Measurements from ENCODE around the gene MARK2.

MARK2 gene

DNA sequence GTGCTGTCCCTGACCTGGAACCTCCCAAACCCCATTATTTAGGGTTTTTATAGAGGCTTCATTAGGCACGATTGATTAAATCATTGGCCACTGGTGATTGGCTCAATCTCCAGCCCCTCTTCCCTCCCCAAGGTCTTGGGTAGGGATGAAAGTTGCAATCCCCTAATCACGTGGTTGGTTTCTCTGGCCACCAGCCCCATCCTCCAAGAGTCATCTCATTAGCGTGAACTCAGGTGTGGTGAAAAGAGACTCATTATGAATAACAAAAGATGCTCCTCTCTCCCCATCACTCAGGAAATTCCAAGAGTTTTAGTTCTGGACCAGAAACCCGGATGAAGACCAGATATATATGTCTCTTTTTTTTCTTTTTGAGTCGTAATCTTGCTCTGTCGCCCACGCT, 7.6 kb upstream of the MARK2 start:
- TF ChIP-seq, protein P1, sequence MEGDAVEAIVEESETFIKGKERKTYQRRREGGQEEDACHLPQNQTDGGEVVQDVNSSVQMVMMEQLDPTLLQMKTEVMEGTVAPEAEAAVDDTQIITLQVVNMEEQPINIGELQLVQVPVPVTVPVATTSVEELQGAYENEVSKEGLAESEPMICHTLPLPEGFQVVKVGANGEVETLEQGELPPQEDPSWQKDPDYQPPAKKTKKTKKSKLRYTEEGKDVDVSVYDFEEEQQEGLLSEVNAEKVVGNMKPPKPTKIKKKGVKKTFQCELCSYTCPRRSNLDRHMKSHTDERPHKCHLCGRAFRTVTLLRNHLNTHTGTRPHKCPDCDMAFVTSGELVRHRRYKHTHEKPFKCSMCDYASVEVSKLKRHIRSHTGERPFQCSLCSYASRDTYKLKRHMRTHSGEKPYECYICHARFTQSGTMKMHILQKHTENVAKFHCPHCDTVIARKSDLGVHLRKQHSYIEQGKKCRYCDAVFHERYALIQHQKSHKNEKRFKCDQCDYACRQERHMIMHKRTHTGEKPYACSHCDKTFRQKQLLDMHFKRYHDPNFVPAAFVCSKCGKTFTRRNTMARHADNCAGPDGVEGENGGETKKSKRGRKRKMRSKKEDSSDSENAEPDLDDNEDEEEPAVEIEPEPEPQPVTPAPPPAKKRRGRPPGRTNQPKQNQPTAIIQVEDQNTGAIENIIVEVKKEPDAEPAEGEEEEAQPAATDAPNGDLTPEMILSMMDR (IDR thresholded peaks at IDR 0.05; ENCODE audit: low read depth, low read length): no peak
- H3K4me3 ChIP-seq (ENCODE audit: low read depth, low read length): no peak overlapping the region

DNA sequence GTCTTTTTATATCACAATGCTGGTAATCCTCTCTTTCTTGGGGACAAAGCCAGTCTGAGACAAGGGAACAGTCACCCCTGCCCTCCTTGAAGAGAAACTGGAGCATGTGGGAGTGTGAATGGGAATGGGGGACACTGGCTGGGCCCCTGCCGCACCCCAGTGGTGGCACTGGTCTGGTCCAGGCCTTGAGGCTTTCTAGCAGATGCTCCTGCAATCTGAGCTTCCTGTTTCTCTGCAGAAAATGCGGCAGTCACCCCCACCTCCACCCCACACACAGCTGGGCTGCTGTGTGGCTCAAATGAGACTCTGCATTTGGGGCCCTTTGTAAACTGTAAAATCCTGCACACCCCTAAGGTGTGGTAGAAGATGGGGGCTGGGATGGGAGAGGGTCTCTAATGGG, 6.6 kb upstream of the MARK2 start:
- H3K4me3 ChIP-seq (ENCODE audit: low read depth, low read length): no peak overlapping the region
- TF ChIP-seq, protein P1 (IDR thresholded peaks at IDR 0.05; ENCODE audit: low read depth, low read length): no peak

DNA sequence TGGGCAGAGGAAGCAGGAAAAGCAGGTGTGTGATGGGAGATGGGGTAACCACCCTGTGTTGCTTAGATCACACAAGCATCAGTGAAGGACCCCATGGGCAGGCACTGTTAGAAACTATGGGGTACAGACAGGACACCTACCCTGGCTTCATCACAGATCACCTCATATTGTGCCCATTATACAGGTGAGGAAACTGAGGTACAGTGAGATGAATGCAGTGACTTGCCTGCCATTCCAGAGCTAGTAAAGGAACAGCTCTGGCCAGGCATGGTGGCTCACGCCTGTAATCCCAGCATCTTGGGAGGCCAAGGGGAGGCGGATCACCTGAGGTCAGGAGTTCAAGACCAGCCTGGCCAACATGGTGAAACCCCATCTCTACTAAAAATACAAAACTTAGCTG, 5.9 kb upstream of the MARK2 start:
- H3K4me3 ChIP-seq (ENCODE audit: low read depth, low read length): no peak overlapping the region
- TF ChIP-seq, protein P1 (IDR thresholded peaks at IDR 0.05; ENCODE audit: low read depth, low read length): no peak

DNA sequence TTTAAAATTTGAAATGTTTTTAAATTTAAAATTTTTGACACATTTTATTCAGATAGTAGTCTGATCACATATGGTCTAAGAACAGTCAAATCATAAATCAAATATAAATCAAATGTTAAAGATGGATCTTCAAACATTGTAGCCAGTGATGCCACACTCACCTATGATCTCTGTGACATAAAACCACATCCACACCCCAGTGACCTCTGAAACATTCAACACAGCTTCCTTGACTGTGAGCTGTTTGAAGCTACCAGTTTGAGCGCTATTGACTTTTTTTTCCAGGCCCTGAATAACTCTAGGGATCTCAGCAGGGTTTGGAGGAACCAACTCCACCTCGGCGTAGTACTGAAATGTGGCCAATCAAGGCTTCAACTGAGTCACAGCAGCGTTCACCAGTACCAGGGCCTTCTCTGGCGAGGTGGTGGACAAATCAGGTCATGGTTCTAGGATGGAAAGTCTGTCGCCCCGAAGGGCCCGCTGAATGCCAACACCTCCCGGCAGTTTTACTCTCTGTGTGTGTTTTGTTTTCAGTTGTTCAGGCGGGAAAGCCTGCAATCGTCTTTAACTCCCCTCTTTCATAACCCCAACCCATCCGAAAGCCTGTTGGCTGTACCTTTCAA, 4.3 kb upstream of the MARK2 start:
- no peak overlapping the region for H3K4me3 ChIP-seq (ENCODE audit: low read depth, low read length)
- TF ChIP-seq, protein P1 (IDR thresholded peaks at IDR 0.05; ENCODE audit: low read depth, low read length): no peak

DNA sequence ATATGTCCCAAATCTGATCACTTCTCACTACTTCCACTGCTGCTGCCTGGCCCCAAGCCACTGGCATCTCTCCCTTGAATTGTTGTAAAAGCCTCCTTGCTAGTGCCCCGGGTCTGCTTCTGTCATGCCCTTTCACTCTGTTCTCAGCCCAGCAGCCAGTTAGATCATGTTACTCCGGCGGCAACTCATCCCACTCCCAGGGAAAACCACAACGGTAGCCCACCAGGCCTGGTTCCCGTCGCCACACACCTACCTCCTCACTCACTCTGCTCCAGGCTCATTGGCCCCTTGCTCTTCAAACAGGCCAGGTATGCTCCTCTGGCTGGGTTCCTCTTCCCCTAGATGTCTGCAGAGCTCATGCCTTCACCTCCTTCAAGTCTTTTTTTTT, 3.8 kb upstream of the MARK2 start:
- TF ChIP-seq, protein P1 (IDR thresholded peaks at IDR 0.05; ENCODE audit: low read depth, low read length): no peak
- no peak overlapping the region for H3K4me3 ChIP-seq (ENCODE audit: low read depth, low read length)

DNA sequence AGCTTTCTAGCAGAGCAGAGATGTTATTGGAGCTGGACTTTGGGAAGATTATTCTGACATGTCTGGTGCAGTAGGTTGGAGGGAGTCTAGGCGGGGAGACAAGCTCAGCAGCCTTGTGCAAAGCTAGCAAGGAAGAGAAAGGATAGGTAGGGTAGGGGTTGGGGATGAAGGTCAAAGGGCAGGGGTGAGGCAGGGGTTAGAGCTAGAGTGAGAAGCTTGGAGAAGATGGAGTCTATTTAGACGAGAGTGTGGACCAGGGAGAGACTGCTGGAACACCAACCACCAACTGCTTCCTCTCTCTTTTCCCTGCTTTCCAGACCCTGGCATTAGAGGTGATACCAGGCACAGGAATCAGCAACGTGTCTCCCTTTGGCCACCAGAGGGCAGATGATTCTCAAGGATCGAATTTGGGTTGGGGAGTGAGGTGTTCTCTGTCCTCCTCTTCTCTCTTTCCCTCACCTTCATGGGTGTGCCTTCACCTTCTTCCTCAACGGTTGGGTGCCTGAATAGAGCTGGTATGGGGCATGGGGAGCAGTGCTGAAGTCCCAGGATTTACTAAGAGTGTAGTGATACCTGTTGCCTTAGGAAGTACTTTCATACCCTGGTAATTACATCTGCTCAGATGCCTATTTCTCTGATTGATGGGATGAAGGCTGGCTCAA, 1.8 kb upstream of the MARK2 start:
- H3K4me3 ChIP-seq (ENCODE audit: low read depth, low read length): no peak overlapping the region
- TF ChIP-seq, protein P1 (IDR thresholded peaks at IDR 0.05; ENCODE audit: low read depth, low read length): peak; percentile 74

DNA sequence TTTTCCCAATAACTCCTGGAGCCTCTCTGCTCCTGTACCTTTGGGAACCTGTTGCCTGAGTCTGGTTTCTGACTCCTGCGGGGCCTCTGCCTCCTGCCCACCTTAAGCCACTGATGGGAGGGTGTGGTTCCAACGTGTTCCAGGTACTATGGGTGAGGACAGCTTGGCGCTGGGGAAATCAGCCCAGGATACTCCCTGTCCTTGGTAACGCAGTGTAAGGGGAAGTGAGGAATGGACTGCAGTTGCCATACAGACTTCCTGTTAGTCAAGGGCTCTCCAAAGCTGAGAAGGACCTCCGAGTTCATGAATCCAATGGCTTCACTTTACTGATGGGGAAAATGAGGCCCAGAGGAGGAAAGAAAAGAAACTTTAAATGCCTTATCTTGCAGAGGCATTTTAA, 1.2 kb upstream of the MARK2 start:
- no peak overlapping the region for H3K4me3 ChIP-seq (ENCODE audit: low read depth, low read length)
- TF ChIP-seq, protein P1 (IDR thresholded peaks at IDR 0.05; ENCODE audit: low read depth, low read length): no peak
